A673 (cell line): ENCODE data around the gene DGKZ.

ENCODE experiments used
- CTCF ChIP-seq: fragments of 300-800, 200-600 bp; sonication (generic); conservative IDR thresholded peaks from 2 replicates; pipeline ENCODE4 v1.5.1; 2017; ENCODE audit warnings: low read depth, mild to moderate bottlenecking, antibody characterized with exemption, low read length, moderate library complexity, mixed read lengths
- EZH2 ChIP-seq: fragments of 200-600 bp; sonication (generic); IDR thresholded peaks from 2 replicates; pipeline ENCODE4 v1.6.1; 2017; ENCODE audit warnings: borderline replicate concordance, low read depth, mild to moderate bottlenecking, mixed read lengths, antibody characterized with exemption, low read length; ENCODE audit not compliant: poor library complexity, severe bottlenecking

GRCh38 chr11:46387919-46388618 is 40.8 kb downstream of the DGKZ start:
- no peak for TF ChIP-seq CTCF
- TF ChIP-seq EZH2 = no peak
